A673 (cell line): ENCODE measurements around the gene ADRA2C. TPM values are rescaled to one million over a fixed set of nuclear protein-coding genes. Genes with fewer than 3 reads are reported as not detected.

Experiments used
- BruUV-seq: library from RNA; stranded (reverse); fragments of 400-500 nt; replicated peaks from 2 replicates; lab custom pipeline; 2021; lab: Mats Ljungman, UMichigan
- CTCF ChIA-PET: fragments of 300-600 bp; sonication (Branson Sonifier 250); formaldehyde crosslinking; loops from one replicate; lab custom pipeline; 2022; ENCODE audit warnings: antibody characterized with exemption; lab: Charles Lee
- POLR2A ChIA-PET: fragments of 300-600 bp; sonication (Branson Sonifier 250); formaldehyde crosslinking; loops from one replicate; lab custom pipeline; 2022; ENCODE audit warnings: antibody characterized with exemption; ENCODE audit not compliant: low non-redundant PET; lab: Charles Lee
- DNase-seq: peaks from one replicate; pipeline ENCODE4 v3.0.0-alpha.2; 2015; ENCODE audit warnings: low spot score
- H3K27ac ChIP-seq: fragments of 200-600 bp; sonication (generic); 2 replicates; pipeline ENCODE4 v1.5.1; 2016; ENCODE audit warnings: mixed run types, low read depth, mild to moderate bottlenecking, mixed read lengths, antibody characterized with exemption, low read length; ENCODE audit not compliant: poor library complexity, severe bottlenecking
- H3K27me3 ChIP-seq: fragments of 200-600 bp; sonication (generic); replicated peaks from 2 replicates; pipeline ENCODE4 v1.6.1; 2017; ENCODE audit warnings: mixed run types, low read depth, mild to moderate bottlenecking, mixed read lengths, antibody characterized with exemption, low read length; ENCODE audit not compliant: insufficient read depth, poor library complexity
- H3K36me3 ChIP-seq: fragments of 200-600 bp; sonication (generic); 2 replicates; pipeline ENCODE4 v1.6.1; 2016; ENCODE audit warnings: mixed run types, mild to moderate bottlenecking, mixed read lengths, antibody characterized with exemption, low read length; ENCODE audit not compliant: insufficient read depth, poor library complexity, severe bottlenecking
- H3K4me1 ChIP-seq: fragments of 200-600 bp; sonication (generic); 2 replicates; pipeline ENCODE4 v1.6.1; 2017; ENCODE audit warnings: mixed run types, mild to moderate bottlenecking, mixed read lengths, antibody characterized with exemption, low read length; ENCODE audit not compliant: insufficient read depth, poor library complexity, severe bottlenecking
- H3K4me3 ChIP-seq: fragments of 200-600 bp; sonication (generic); 2 replicates; pipeline ENCODE4 v1.5.1; 2016; ENCODE audit warnings: low read depth, mixed run types, mild to moderate bottlenecking, mixed read lengths, low read length; ENCODE audit not compliant: poor library complexity, severe bottlenecking
- H3K9me3 ChIP-seq: fragments of 200-600 bp; sonication (generic); 2 replicates; pipeline ENCODE4 v1.6.1; 2016; ENCODE audit warnings: mixed run types, low read depth, mild to moderate bottlenecking, mixed read lengths, antibody characterized with exemption, low read length; ENCODE audit not compliant: poor library complexity, severe bottlenecking
- CTCF ChIP-seq: fragments of 300-800, 200-600 bp; sonication (generic); conservative IDR thresholded peaks from 2 replicates; pipeline ENCODE4 v1.5.1; 2017; ENCODE audit warnings: low read depth, mild to moderate bottlenecking, antibody characterized with exemption, low read length, moderate library complexity, mixed read lengths
- EZH2 ChIP-seq: fragments of 200-600 bp; sonication (generic); IDR thresholded peaks from 2 replicates; pipeline ENCODE4 v1.6.1; 2017; ENCODE audit warnings: borderline replicate concordance, low read depth, mild to moderate bottlenecking, mixed read lengths, antibody characterized with exemption, low read length; ENCODE audit not compliant: poor library complexity, severe bottlenecking
- intact Hi-C: fragments of 100-400 bp; cut with micrococcal nuclease; formaldehyde crosslinking; loops from one replicate; pipeline ENCODE4 v1.10.0; 2022; ENCODE audit not compliant: unreplicated experiment
- total RNA-seq: library from RNA; stranded (reverse); gene quantifications from 2 replicates; pipeline ENCODE4 v1.2.3, GENCODE V29; 2021

Gene ADRA2C
- total RNA-seq, 1 experiment from 2014 or later: 14.8 TPM

GRCh38 chr4:3725936-3726870 is 40.0 kb upstream of the ADRA2C start:
- H3K27ac ChIP-seq: no peak overlapping the region
- no peaks in the 10 kb centered on the region for H3K9me3 ChIP-seq
- no peak for DNase-seq
- no peak overlapping the region for H3K4me3 ChIP-seq
- no peaks in the 10 kb centered on the region for H3K27me3 ChIP-seq
- no peaks in the 10 kb centered on the region for H3K36me3 ChIP-seq
- ChIA-PET CTCF (no interaction called here), POLR2A (no interaction called here)
- no TSS peak for BruUV-seq
- TF ChIP-seq CTCF: no peak
- TF ChIP-seq EZH2: no peak
- intact Hi-C loops: no loop called here
- peaks cover 26% of the 10 kb centered on the region for H3K4me1 ChIP-seq

- no TSS peak for BruUV-seq
- peaks cover 26% of the 10 kb centered on the region for H3K4me1 ChIP-seq
- H3K4me3 ChIP-seq: no peak overlapping the region
- intact Hi-C loops: no loop called here
- H3K36me3 ChIP-seq: no peaks in the 10 kb centered on the region
- no peak overlapping the region for H3K27ac ChIP-seq
- no peak for TF ChIP-seq EZH2
- TF ChIP-seq CTCF: no peak
- no peaks in the 10 kb centered on the region for H3K27me3 ChIP-seq
- DNase-seq: no peak
- ChIA-PET CTCF (no interaction called here), POLR2A (no interaction called here)
- H3K9me3 ChIP-seq: no peaks in the 10 kb centered on the region
Observed at GRCh38 chr4:3727847-3728469, 38.2 kb upstream of the ADRA2C start.

- no peak overlapping the region for H3K4me3 ChIP-seq
- POLR2A ChIA-PET: no interaction called here
Observed at GRCh38 chr4:3729188-3729881, 36.9 kb upstream of the ADRA2C start.

More at GRCh38 chr4:3729188-3729881, 36.9 kb upstream of the ADRA2C start:
- CTCF ChIA-PET: interaction anchor here (0.6 kb wide), 1 partner anchor 19 kb away, joined by 8 read pairs; no protein-coding TSS in a partner anchor
- Histone ChIP-seq H3K27ac (no peak overlapping the region), H3K9me3 (no peaks in the 10 kb centered on the region), H3K36me3 (no peaks in the 10 kb centered on the region), H3K27me3 (no peaks in the 10 kb centered on the region), H3K4me1 (peaks cover 18% of the 10 kb centered on the region)
- DNase-seq: no peak
- BruUV-seq: no TSS peak
- TF ChIP-seq CTCF: no peak
- no peak for TF ChIP-seq EZH2
- intact Hi-C loops: no loop called here
